Measurements from ENCODE around the gene SNAPC4. TPM values are rescaled to one million over a fixed set of nuclear protein-coding genes. Genes with fewer than 3 reads are reported as not detected.

Gene SNAPC4
- total and polyA plus RNA-seq, 7 donors, result 1.4 to 10.8 (median 5.0) TPM

GRCh38 chr9:136445799-136446198, 45.8 kb upstream of the SNAPC4 start:
- no peaks in the 10 kb centered on the region for H3K27me3 ChIP-seq
- no peaks in the 10 kb centered on the region for H3K4me1 ChIP-seq
- no peak overlapping the region for H3K4me3 ChIP-seq
- no peaks in the 10 kb centered on the region for H3K9me3 ChIP-seq
- H3K27ac ChIP-seq, result no peak overlapping the region
- peaks cover 56 to 100% (median 69%) of the 10 kb centered on the region in 4 donors for H3K36me3 ChIP-seq
- TF ChIP-seq POLR2AphosphoS5 (IDR thresholded peaks at IDR 0.05) (no peak), POLR2A (IDR thresholded peaks at IDR 0.05) (no peak), CTCF (IDR thresholded peaks at IDR 0.05) (no peak), EP300 (IDR thresholded peaks at IDR 0.05) (no peak)
- no peak for DNase-seq
- intact Hi-C loops (cut with DNase I), result no loop called here
- 93 to 95% methylated on average over 7 of the region's 7 CpGs for WGBS, 2 donors

- Histone ChIP-seq H3K27me3 (no peaks in the 10 kb centered on the region), H3K36me3 (peaks cover 54 to 85% (median 58%) of the 10 kb centered on the region in 4 donors), H3K9me3 (no peaks in the 10 kb centered on the region), H3K4me3 (no peak overlapping the region), H3K4me1 (peaks cover 0 to 7% (median 5%) of the 10 kb centered on the region in 4 donors), H3K27ac (no peak overlapping the region)
- DNase-seq, result no peak
- TF ChIP-seq CTCF (IDR thresholded peaks at IDR 0.05), result no peak
- no peak for TF ChIP-seq EP300 (IDR thresholded peaks at IDR 0.05)
- TF ChIP-seq POLR2A (IDR thresholded peaks at IDR 0.05), result no peak
- no peak for TF ChIP-seq POLR2AphosphoS5 (IDR thresholded peaks at IDR 0.05)
- intact Hi-C loops (cut with DNase I), result no loop called here
- 92 to 96% methylated on average over 20 of the region's 20 CpGs for WGBS, 2 donors
Measured at GRCh38 chr9:136444102-136444501, 44.1 kb upstream of the SNAPC4 start.

- H3K9me3 ChIP-seq, result no peaks in the 10 kb centered on the region
- no peak overlapping the region for H3K4me3 ChIP-seq
- 93 to 95% methylated on average over 7 of the region's 7 CpGs for WGBS, 2 donors
- TF ChIP-seq POLR2AphosphoS5 (IDR thresholded peaks at IDR 0.05) (no peak), CTCF (IDR thresholded peaks at IDR 0.05) (no peak), EP300 (IDR thresholded peaks at IDR 0.05) (no peak), POLR2A (IDR thresholded peaks at IDR 0.05) (no peak)
- DNase-seq, result no peak
- H3K27ac ChIP-seq, result no peak overlapping the region
- intact Hi-C loops (cut with DNase I), result no loop called here
- peaks cover 51 to 80% (median 56%) of the 10 kb centered on the region in 4 donors for H3K36me3 ChIP-seq
- no peaks in the 10 kb centered on the region for H3K27me3 ChIP-seq
- H3K4me1 ChIP-seq, result peaks cover 0 to 11% (median 7%) of the 10 kb centered on the region in 4 donors
Measured at GRCh38 chr9:136443687-136444086, 43.7 kb upstream of the SNAPC4 start.

- Histone ChIP-seq H3K9me3 (no peaks in the 10 kb centered on the region), H3K4me1 (peaks cover 0 to 17% (median 13%) of the 10 kb centered on the region in 4 donors), H3K27me3 (no peaks in the 10 kb centered on the region), H3K4me3 (no peak overlapping the region), H3K36me3 (peaks cover 45 to 74% (median 51%) of the 10 kb centered on the region in 4 donors), H3K27ac (no peak overlapping the region)
- TF ChIP-seq POLR2A (IDR thresholded peaks at IDR 0.05) (no peak), CTCF (IDR thresholded peaks at IDR 0.05) (no peak), POLR2AphosphoS5 (IDR thresholded peaks at IDR 0.05) (no peak), EP300 (IDR thresholded peaks at IDR 0.05) (no peak)
- DNase-seq, result no peak
- WGBS, 2 donors, result 95 to 96% methylated on average over 15 of the region's 15 CpGs
- intact Hi-C loops (cut with DNase I), result no loop called here
Measured at GRCh38 chr9:136443087-136443486, 43.1 kb upstream of the SNAPC4 start.

- no peaks in the 10 kb centered on the region for H3K27me3 ChIP-seq
- 89 to 94% methylated on average over 5 of the region's 5 CpGs for WGBS, 2 donors
- no peak for DNase-seq
- no peak overlapping the region for H3K4me3 ChIP-seq
- intact Hi-C loops (cut with DNase I), result no loop called here
- H3K36me3 ChIP-seq, result peaks cover 37 to 66% (median 45%) of the 10 kb centered on the region in 4 donors
- H3K27ac ChIP-seq, result no peak overlapping the region
- TF ChIP-seq POLR2AphosphoS5 (IDR thresholded peaks at IDR 0.05) (no peak), EP300 (IDR thresholded peaks at IDR 0.05) (no peak), POLR2A (IDR thresholded peaks at IDR 0.05) (no peak), CTCF (IDR thresholded peaks at IDR 0.05) (no peak)
- no peaks in the 10 kb centered on the region for H3K9me3 ChIP-seq
- H3K4me1 ChIP-seq, result peaks cover 2 to 25% (median 21%) of the 10 kb centered on the region in 4 donors
Measured at GRCh38 chr9:136442265-136442664, 42.3 kb upstream of the SNAPC4 start.

Measured in sigmoid colon (tissue), 7 donors.